Liver (tissue), 3 donors: ENCODE results near the gene NFE2L2.

Experiments used
- EGR1 ChIP-seq, 2 donors: IDR thresholded peaks; 2 replicates each; pipeline ENCODE4 v1.6.1; 2016 to 2018; ENCODE audit warnings: antibody characterized with exemption in 2 of 2, low read depth in 2 of 2
- FOXA1 ChIP-seq: IDR thresholded peaks from 2 replicates; pipeline ENCODE4 v1.6.1; 2016; ENCODE audit warnings: antibody characterized with exemption
- GABPA ChIP-seq, 2 donors: IDR thresholded peaks in 1 of 2; conservative IDR thresholded peaks in 1 of 2; 2 replicates each; pipeline ENCODE4 v1.6.1; 2016; ENCODE audit warnings: antibody characterized with exemption in 2 of 2, mild to moderate bottlenecking in 1 of 2, moderate library complexity in 1 of 2
- HNF4A ChIP-seq, 2 donors: conservative IDR thresholded peaks; 2 replicates each; pipeline ENCODE4 v1.6.1; 2016; ENCODE audit warnings: antibody characterized with exemption in 2 of 2, mild to moderate bottlenecking in 2 of 2
- JUND ChIP-seq, 2 donors: IDR thresholded peaks; 2 replicates each; pipeline ENCODE4 v1.6.1; 2016; ENCODE audit warnings: antibody characterized with exemption in 2 of 2
- MAX ChIP-seq: IDR thresholded peaks from 2 replicates; pipeline ENCODE4 v1.6.1; 2016; ENCODE audit warnings: antibody characterized with exemption
- RAD21 ChIP-seq, 2 donors: IDR thresholded peaks; 2 replicates each; pipeline ENCODE4 v1.6.1; 2016; ENCODE audit warnings: antibody characterized with exemption in 2 of 2, mild to moderate bottlenecking in 2 of 2
- REST ChIP-seq: IDR thresholded peaks from 2 replicates; pipeline ENCODE4 v1.6.1; 2016; ENCODE audit warnings: antibody characterized with exemption, mild to moderate bottlenecking
- SP1 ChIP-seq: IDR thresholded peaks from 2 replicates; pipeline ENCODE4 v1.6.1; 2018; ENCODE audit warnings: antibody characterized with exemption, mild to moderate bottlenecking
- TAF1 ChIP-seq: conservative IDR thresholded peaks from 2 replicates; pipeline ENCODE4 v1.6.1; 2016; ENCODE audit warnings: antibody characterized with exemption, mild to moderate bottlenecking
- YY1 ChIP-seq: IDR thresholded peaks from 2 replicates; pipeline ENCODE4 v1.6.1; 2016; ENCODE audit warnings: antibody characterized with exemption, mild to moderate bottlenecking
- ZBTB33 ChIP-seq: IDR thresholded peaks from 2 replicates; pipeline ENCODE4 v1.6.1; 2016; ENCODE audit warnings: antibody characterized with exemption
- TF ChIP-seq, protein P1 (sequence below): fragments of 150-350 bp; IDR thresholded peaks from 2 replicates; pipeline ENCODE4 v1.5.1; 2017; ENCODE audit warnings: improper control_type of control experiment, low read depth, low read length; ENCODE audit not compliant: missing input control
- donor health status: healthy.
- donor health status: healthy.

GRCh38 chr2:177217247-177217843 lies 47.2 kb downstream of the NFE2L2 start:
- TF ChIP-seq GABPA (IDR thresholded peaks at IDR 0.05 in 1 of 2, conservative IDR thresholded peaks at IDR 0.05 in 1 of 2) (no peak), TAF1 (no peak), SP1 (no peak), ZBTB33 (no peak), JUND (IDR thresholded peaks at IDR 0.05) (no peak), YY1 (no peak), HNF4A (conservative IDR thresholded peaks at IDR 0.05) (no peak), EGR1 (IDR thresholded peaks at IDR 0.05; ENCODE audit: low read depth in 2 of 2) (no peak), REST (no peak), RAD21 (IDR thresholded peaks at IDR 0.05) (no peak), MAX (no peak), FOXA1 (no peak)
- TF ChIP-seq, protein P1, sequence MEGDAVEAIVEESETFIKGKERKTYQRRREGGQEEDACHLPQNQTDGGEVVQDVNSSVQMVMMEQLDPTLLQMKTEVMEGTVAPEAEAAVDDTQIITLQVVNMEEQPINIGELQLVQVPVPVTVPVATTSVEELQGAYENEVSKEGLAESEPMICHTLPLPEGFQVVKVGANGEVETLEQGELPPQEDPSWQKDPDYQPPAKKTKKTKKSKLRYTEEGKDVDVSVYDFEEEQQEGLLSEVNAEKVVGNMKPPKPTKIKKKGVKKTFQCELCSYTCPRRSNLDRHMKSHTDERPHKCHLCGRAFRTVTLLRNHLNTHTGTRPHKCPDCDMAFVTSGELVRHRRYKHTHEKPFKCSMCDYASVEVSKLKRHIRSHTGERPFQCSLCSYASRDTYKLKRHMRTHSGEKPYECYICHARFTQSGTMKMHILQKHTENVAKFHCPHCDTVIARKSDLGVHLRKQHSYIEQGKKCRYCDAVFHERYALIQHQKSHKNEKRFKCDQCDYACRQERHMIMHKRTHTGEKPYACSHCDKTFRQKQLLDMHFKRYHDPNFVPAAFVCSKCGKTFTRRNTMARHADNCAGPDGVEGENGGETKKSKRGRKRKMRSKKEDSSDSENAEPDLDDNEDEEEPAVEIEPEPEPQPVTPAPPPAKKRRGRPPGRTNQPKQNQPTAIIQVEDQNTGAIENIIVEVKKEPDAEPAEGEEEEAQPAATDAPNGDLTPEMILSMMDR, result no peak
